Right lobe of liver (tissue), 4 donors: ENCODE data around the gene MPPED1.

Source experiments
- CTCF ChIP-seq, 4 donors: fragments of 200-600 bp in 3 of 4; fragments of 450-650 bp in 1 of 4; IDR thresholded peaks; one replicate each; pipeline versions ENCODE4 v1.5.1 to v1.8.0; 2016 to 2022; ENCODE audit warnings: antibody characterized with exemption in 4 of 4, mild to moderate bottlenecking in 2 of 4
- POLR2A ChIP-seq: fragments of 450-650 bp; IDR thresholded peaks from one replicate; pipeline ENCODE4 v1.6.1; 2017; ENCODE audit warnings: antibody characterized with exemption, mild to moderate bottlenecking
- donor health status: DM: no; HTN: no; CAD: no.
- donor health status: DM: no; HTN: no; CAD: no.
- donor health status: DM: no; HTN: yes; CAD: no.

- no peak for TF ChIP-seq CTCF (IDR thresholded peaks at IDR 0.05)
- TF ChIP-seq POLR2A, result no peak
Observed at GRCh38 chr22:43485502-43486089, 73.8 kb downstream of the MPPED1 start.
